ENCODE measurements around the gene DOK1. TPM values are rescaled to one million over a fixed set of nuclear protein-coding genes. Genes with fewer than 3 reads are reported as not detected.

The DOK1 gene
- total RNA-seq, 2 experiments from 2014 or later, result 45.2 to 46.8 TPM

DNA sequence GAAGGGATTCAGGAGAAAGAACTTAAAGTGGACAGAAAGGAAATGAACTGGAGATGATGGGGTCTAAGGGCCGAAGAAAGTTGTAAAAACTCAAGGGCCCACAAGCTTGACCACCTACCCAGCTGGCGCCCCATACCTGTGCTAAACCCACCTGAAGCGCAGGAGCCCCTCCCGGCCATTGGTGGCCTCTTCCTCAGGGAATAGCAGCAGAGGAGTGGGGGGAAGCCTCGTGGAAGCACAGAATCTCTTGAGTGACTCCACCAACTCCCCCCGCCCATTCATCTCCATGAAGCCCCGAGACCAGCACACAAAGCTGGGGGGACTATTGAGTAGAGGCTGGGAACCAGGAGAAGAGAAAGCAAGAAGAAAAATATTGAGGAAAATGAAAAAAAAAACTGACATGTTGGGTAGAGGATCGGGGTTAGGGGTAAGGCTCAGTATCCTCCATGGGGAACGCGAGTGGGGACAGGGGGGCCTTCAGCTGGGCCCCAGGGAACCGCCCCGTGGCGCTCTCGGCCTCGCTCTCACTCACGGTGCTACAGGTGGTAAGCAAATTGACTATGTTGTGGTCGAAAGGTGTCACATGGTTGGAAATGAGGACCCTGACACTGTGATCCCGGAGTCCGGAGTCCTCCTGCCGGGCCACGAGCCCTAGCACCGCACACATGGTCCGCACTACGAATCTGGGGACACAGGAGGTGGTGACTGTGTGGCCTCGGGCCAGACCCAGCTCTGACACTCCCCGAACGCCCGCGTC lies 25.7 kb upstream of the DOK1 start:
- Mint-ChIP-seq H3K4me1 (peaks cover 55% of the 10 kb centered on the region), H3K36me3 (ENCODE audit: low read depth) (peaks cover 60% of the 10 kb centered on the region), H3K9me3 (no peaks in the 10 kb centered on the region), H3K27me3 (no peaks in the 10 kb centered on the region), H3K27ac (peak overlapping the region; percentile 96), H3K4me3 (peak overlapping the region; percentile 97)
- no peak for DNase-seq
- POLR2A ChIA-PET, result interaction anchor here (0.6 to 6.5 kb wide), 24 partner anchors 8 to 306 kb away, joined by 3 to 66 read pairs (median 6); partner anchors contain the start of genes CCDC142, DOK1, HK2 and INO80B
- CTCF ChIA-PET, result interaction anchor here (0.8 to 7.1 kb wide), 6 partner anchors 9 to 70 kb away, joined by 3 to 109 read pairs (median 15); partner anchors contain the start of genes CCDC142, MRPL53, TTC31 and WBP1

GRCh38 chr2:74529357-74530238 lies 24.9 kb upstream of the DOK1 start, which contains the start of the genes AUP1 and HTRA2:
Gene AUP1 (minus strand): TSS chr2:74529706. CDS start chr2:74529629, 77 bp downstream.
Gene HTRA2 (plus strand): TSS chr2:74529933. CDS start chr2:74530007, 74 bp downstream.
- Mint-ChIP-seq H3K4me1 (peaks cover 55% of the 10 kb centered on the region), H3K27me3 (no peaks in the 10 kb centered on the region), H3K27ac (peak within 1 kb of the TSS; percentile 96), H3K36me3 (ENCODE audit: low read depth) (peaks cover 60% of the 10 kb centered on the region), H3K4me3 (peak within 1 kb of the TSS; percentile 97), H3K9me3 (no peaks in the 10 kb centered on the region)
- CTCF ChIA-PET, result interaction anchor here (0.6 to 7.1 kb wide), 11 partner anchors 10 to 138 kb away, joined by 3 to 109 read pairs (median 4); partner anchors contain the start of genes CCDC142, INO80B, MRPL53 and TTC31
- peak; percentile 95 for DNase-seq
- POLR2A ChIA-PET, result interaction anchor here (0.6 to 6.5 kb wide), 27 partner anchors 9 to 792 kb away, joined by 3 to 66 read pairs (median 6); partner anchors contain the start of genes C2orf81, CCDC142, DOK1 and HK2

GRCh38 chr2:74530239-74531187 lies 24.0 kb upstream of the DOK1 start:
- no peaks in the 10 kb centered on the region for H3K9me3 Mint-ChIP-seq
- H3K27ac Mint-ChIP-seq, result peak overlapping the region; percentile 96
- H3K27me3 Mint-ChIP-seq, result no peaks in the 10 kb centered on the region
- H3K4me1 Mint-ChIP-seq, result peaks cover 55% of the 10 kb centered on the region
- CTCF ChIA-PET, result interaction anchor here (0.7 to 7.1 kb wide), 23 partner anchors 11 to 793 kb away, joined by 3 to 109 read pairs (median 4); partner anchors contain the start of genes CCDC142, INO80B, MOGS and MRPL53
- peaks cover 57% of the 10 kb centered on the region for H3K36me3 Mint-ChIP-seq (ENCODE audit: low read depth)
- H3K4me3 Mint-ChIP-seq, result peak overlapping the region; percentile 97
- peak; percentile 63 for DNase-seq
- POLR2A ChIA-PET, result interaction anchor here (0.8 to 6.5 kb wide), 30 partner anchors 8 to 793 kb away, joined by 3 to 66 read pairs (median 6); partner anchors contain the start of genes C2orf81, CCDC142, DGUOK and DOK1

GRCh38 chr2:74531666-74532065 lies 22.9 kb upstream of the DOK1 start:
- H3K27ac Mint-ChIP-seq, result peak overlapping the region; percentile 96
- ChIA-PET CTCF (interaction anchor here (0.6 to 7.1 kb wide), 28 partner anchors 14 to 794 kb away, joined by 3 to 109 read pairs (median 5); partner anchors contain the start of genes C2orf81, CCDC142, INO80B and LBX2), POLR2A (interaction anchor here (0.9 to 6.5 kb wide), 20 partner anchors 8 to 605 kb away, joined by 3 to 66 read pairs (median 6); partner anchors contain the start of genes C2orf81, CCDC142, DGUOK and DOK1)
- no peaks in the 10 kb centered on the region for H3K27me3 Mint-ChIP-seq
- H3K9me3 Mint-ChIP-seq, result no peaks in the 10 kb centered on the region
- peaks cover 46% of the 10 kb centered on the region for H3K36me3 Mint-ChIP-seq (ENCODE audit: low read depth)
- peak overlapping the region; percentile 97 for H3K4me3 Mint-ChIP-seq
- peaks cover 45% of the 10 kb centered on the region for H3K4me1 Mint-ChIP-seq
- no peak for DNase-seq

DNA sequence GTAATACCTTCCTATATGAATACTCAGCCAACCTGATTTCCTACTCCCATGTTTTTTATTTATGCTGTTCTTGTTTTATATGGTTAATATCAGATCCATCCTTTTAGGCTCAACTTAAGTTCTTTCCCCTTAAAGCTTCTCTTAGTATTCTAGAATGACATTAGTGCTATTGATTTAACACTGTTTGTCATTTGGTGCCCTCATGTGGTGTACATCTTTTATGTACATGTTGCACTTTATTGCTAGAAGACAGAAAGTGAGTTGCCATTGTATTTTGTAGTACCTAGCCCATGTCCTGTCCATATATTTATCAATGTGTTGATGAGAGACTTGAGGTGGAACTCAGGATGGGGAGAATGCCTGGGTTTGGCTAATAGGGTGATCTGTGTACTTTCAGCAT lies 22.3 kb upstream of the DOK1 start:
- Mint-ChIP-seq H3K27ac (peak overlapping the region; percentile 62), H3K9me3 (no peaks in the 10 kb centered on the region), H3K36me3 (ENCODE audit: low read depth) (peaks cover 41% of the 10 kb centered on the region), H3K27me3 (peaks cover 4% of the 10 kb centered on the region), H3K4me3 (peak overlapping the region; percentile 27), H3K4me1 (peaks cover 39% of the 10 kb centered on the region)
- ChIA-PET POLR2A (interaction anchor here (0.9 to 6.5 kb wide), 13 partner anchors 9 to 77 kb away, joined by 3 to 66 read pairs (median 27); partner anchors contain the start of genes CCDC142, DOK1, INO80B and LBX2), CTCF (interaction anchor here (0.6 to 7.1 kb wide), 25 partner anchors 13 to 705 kb away, joined by 3 to 109 read pairs (median 5); partner anchors contain the start of genes C2orf81, CCDC142, INO80B and LBX2)
- DNase-seq, result no peak

DNA sequence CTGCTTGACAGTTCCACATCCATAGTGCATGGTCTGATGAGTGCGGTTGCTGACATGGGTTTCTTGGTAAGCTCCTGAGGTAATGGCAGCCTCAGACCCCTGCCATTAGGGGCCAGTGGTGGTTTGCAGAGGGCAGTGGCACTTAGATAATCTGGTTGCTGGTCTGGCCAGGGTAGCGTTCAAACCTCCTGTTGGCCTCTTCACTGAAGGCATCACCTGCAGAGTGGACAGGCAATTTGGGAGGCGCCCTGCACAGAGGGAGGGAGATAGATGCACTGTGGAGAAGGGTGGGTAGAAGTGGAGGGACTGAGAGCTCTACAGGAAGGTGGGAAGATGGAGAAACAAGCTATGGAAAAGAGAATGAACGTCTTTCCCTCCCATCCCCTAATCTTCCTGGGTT lies 21.1 kb upstream of the DOK1 start:
- Mint-ChIP-seq H3K36me3 (ENCODE audit: low read depth) (peaks cover 28% of the 10 kb centered on the region), H3K4me1 (peaks cover 27% of the 10 kb centered on the region), H3K9me3 (no peaks in the 10 kb centered on the region), H3K27ac (no peak overlapping the region), H3K27me3 (peaks cover 16% of the 10 kb centered on the region), H3K4me3 (no peak overlapping the region)
- CTCF ChIA-PET, result interaction anchor here (1.2 to 7.1 kb wide), 6 partner anchors 12 to 75 kb away, joined by 3 to 109 read pairs (median 18); partner anchors contain the start of genes CCDC142, MRPL53, TTC31 and WBP1
- DNase-seq, result no peak
- POLR2A ChIA-PET, result interaction anchor here (1.0 to 6.5 kb wide), 5 partner anchors 11 to 79 kb away, joined by 3 to 64 read pairs (median 52); partner anchors contain the start of genes INO80B, LBX2, PCGF1 and TLX2

DNA sequence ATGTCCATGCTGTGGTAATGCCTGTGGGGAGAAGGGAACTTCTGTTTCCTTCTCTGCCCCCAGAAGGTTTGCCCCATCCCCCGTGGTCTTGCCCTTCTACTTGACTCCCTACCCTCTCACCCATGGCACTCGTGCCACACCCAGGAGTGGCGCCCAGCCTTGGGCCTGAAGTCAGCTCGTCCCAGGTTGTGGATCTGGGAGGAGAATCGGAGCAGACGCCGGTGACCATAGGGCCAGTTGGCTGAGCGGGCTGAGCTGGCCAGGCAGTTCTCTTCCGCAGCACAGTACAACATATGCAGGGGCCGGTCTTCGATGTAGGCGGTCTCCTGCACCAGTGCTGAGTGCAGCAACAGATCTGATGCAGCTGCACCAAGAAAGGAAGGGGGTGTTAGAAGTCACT lies 20.1 kb upstream of the DOK1 start:
- ChIA-PET POLR2A (interaction anchor here (1.9 kb wide), 1 partner anchor 51 kb away, joined by 6 read pairs; no protein-coding TSS in a partner anchor), CTCF (interaction anchor here (7.1 kb wide), 1 partner anchor 54 kb away, joined by 109 read pairs; no protein-coding TSS in a partner anchor)
- no peak for DNase-seq
- Mint-ChIP-seq H3K36me3 (ENCODE audit: low read depth) (peaks cover 22% of the 10 kb centered on the region), H3K4me1 (peaks cover 29% of the 10 kb centered on the region), H3K27ac (no peak overlapping the region), H3K27me3 (peaks cover 24% of the 10 kb centered on the region), H3K4me3 (no peak overlapping the region), H3K9me3 (no peaks in the 10 kb centered on the region)

DNA sequence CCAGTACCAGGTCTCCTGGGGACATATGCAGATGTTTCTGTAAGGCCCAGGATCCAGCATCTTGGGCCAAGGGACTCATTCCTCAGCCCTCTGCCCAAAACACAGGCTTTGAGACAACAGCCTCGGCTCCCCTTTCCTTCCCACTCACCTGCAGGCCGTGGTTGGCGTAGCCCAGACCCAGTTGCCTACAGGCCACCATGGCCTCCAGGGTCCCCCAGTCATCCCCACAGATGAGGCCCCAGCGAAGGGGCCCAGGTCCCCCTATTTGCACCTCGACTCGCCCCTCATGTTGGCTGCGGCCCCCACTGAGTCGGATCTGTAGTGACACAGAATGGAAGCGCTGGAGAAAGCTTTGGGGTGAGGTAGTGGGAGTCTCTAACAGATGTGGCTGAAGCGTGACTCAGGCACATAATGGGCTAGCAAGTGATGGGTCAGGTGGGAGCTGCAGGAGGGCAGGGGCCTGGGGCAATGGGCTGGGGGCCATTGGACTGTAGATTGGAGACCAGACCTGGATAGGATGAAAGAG lies 19.0 kb upstream of the DOK1 start:
- peaks cover 24% of the 10 kb centered on the region for H3K27me3 Mint-ChIP-seq
- no peak overlapping the region for H3K27ac Mint-ChIP-seq
- no peak overlapping the region for H3K4me3 Mint-ChIP-seq
- H3K36me3 Mint-ChIP-seq (ENCODE audit: low read depth), result peaks cover 20% of the 10 kb centered on the region
- peaks cover 31% of the 10 kb centered on the region for H3K4me1 Mint-ChIP-seq
- no peak for DNase-seq
- CTCF ChIA-PET, result interaction anchor here (7.1 kb wide), 1 partner anchor 53 kb away, joined by 109 read pairs; no protein-coding TSS in a partner anchor
- no peaks in the 10 kb centered on the region for H3K9me3 Mint-ChIP-seq
- POLR2A ChIA-PET, result interaction anchor here (1.9 kb wide), 1 partner anchor 50 kb away, joined by 6 read pairs; no protein-coding TSS in a partner anchor

- DNase-seq, result no peak
- no peak overlapping the region for H3K27ac Mint-ChIP-seq
- H3K4me1 Mint-ChIP-seq, result peaks cover 22% of the 10 kb centered on the region
- peaks cover 14% of the 10 kb centered on the region for H3K36me3 Mint-ChIP-seq (ENCODE audit: low read depth)
- CTCF ChIA-PET, result no interaction called here
- POLR2A ChIA-PET, result interaction anchor here (1.9 kb wide), 1 partner anchor 49 kb away, joined by 6 read pairs; no protein-coding TSS in a partner anchor
- no peaks in the 10 kb centered on the region for H3K9me3 Mint-ChIP-seq
- H3K27me3 Mint-ChIP-seq, result peaks cover 27% of the 10 kb centered on the region
- no peak overlapping the region for H3K4me3 Mint-ChIP-seq
Measured at GRCh38 chr2:74536166-74536950, 18.2 kb upstream of the DOK1 start.

- CTCF ChIA-PET, result no interaction called here
- no peak for DNase-seq
- Mint-ChIP-seq H3K36me3 (ENCODE audit: low read depth) (peaks cover 11% of the 10 kb centered on the region), H3K4me3 (no peak overlapping the region), H3K27ac (no peak overlapping the region), H3K9me3 (no peaks in the 10 kb centered on the region), H3K4me1 (peaks cover 14% of the 10 kb centered on the region), H3K27me3 (peaks cover 28% of the 10 kb centered on the region)
- POLR2A ChIA-PET, result no interaction called here
Measured at GRCh38 chr2:74537140-74537539, 17.4 kb upstream of the DOK1 start.

All from activated CD4-positive, alpha-beta memory T cell treated with anti-CD3 and anti-CD28 coated beads, Interleukin-2, amount 10 ng/mL, durations not matched to agents 7 days and 5 days (primary cell).